BE2C (cell line): Measurements from ENCODE around the gene FEN1.

ENCODE experiments used
- DNase-seq: peaks from one replicate; pipeline ENCODE4 v3.0.0-alpha.2; 2020
- H3K27me3 ChIP-seq: fragments of 250-450 bp; sonication (Bioruptor Pico); 2 replicates; pipeline ENCODE4 v1.5.1; 2020; ENCODE audit warnings: mild to moderate bottlenecking
- H3K36me3 ChIP-seq: fragments of 250-450 bp; sonication (Bioruptor Pico); 2 replicates; pipeline ENCODE4 v1.5.1; 2020; ENCODE audit warnings: mild to moderate bottlenecking
- H3K4me1 ChIP-seq: fragments of 250-450 bp; sonication (Bioruptor Pico); 2 replicates; pipeline ENCODE4 v1.5.1; 2020
- H3K4me3 ChIP-seq: 2 replicates; pipeline ENCODE4 v1.5.1; 2011; ENCODE audit warnings: low read depth, low read length
- H3K9me3 ChIP-seq: fragments of 250-450 bp; sonication (Bioruptor Pico); 2 replicates; pipeline ENCODE4 v1.5.1; 2020
- TF ChIP-seq, protein P1 (sequence below): IDR thresholded peaks from 2 replicates; pipeline ENCODE4 v1.5.1; 2012; ENCODE audit warnings: mild to moderate bottlenecking, low read depth, low read length

FEN1 gene

DNA sequence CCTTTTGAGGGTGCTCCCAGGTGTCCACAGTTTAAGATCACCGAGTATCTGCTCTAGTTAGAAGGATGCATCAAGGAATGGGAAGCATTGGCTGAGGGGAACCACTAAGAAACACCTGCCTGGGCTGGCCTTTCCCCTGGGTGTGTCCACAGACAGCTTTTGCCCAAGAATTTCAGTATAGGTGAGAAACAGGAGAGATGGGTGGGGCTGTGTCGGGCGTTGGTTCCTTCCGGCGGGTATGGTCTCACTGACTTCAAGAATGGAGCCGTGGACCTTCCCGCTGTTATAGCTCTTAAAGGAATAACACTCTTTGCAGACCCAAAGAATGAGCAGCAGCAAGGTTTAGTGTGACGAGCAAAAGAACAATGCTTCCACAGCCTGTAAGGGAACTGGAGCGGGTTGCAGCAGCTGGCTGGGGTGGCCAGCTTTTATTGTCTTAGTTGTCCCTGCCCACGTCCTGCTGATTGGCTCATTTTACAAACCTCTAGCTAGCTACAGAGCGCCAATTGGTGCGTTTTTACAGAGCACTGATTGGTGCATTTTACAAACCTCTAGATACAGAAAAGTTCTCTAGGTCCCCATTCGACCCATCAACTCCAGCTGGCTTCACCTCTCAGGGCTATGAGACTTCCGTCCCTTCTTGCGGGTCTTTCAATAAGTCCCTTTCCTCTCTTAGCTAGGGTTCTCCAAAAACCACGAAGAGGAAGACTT is 21.7 kb downstream of the FEN1 start:
- TF ChIP-seq, protein P1, sequence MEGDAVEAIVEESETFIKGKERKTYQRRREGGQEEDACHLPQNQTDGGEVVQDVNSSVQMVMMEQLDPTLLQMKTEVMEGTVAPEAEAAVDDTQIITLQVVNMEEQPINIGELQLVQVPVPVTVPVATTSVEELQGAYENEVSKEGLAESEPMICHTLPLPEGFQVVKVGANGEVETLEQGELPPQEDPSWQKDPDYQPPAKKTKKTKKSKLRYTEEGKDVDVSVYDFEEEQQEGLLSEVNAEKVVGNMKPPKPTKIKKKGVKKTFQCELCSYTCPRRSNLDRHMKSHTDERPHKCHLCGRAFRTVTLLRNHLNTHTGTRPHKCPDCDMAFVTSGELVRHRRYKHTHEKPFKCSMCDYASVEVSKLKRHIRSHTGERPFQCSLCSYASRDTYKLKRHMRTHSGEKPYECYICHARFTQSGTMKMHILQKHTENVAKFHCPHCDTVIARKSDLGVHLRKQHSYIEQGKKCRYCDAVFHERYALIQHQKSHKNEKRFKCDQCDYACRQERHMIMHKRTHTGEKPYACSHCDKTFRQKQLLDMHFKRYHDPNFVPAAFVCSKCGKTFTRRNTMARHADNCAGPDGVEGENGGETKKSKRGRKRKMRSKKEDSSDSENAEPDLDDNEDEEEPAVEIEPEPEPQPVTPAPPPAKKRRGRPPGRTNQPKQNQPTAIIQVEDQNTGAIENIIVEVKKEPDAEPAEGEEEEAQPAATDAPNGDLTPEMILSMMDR: no peak
- Histone ChIP-seq H3K4me3 (peak overlapping the region; percentile 29; the same call in 1 of the 2 replicates), H3K27me3 (no peaks in the 10 kb centered on the region), H3K9me3 (no peaks in the 10 kb centered on the region), H3K36me3 (peaks cover 45% of the 10 kb centered on the region), H3K4me1 (no peaks in the 10 kb centered on the region)
- peak; percentile 30 for DNase-seq

DNA sequence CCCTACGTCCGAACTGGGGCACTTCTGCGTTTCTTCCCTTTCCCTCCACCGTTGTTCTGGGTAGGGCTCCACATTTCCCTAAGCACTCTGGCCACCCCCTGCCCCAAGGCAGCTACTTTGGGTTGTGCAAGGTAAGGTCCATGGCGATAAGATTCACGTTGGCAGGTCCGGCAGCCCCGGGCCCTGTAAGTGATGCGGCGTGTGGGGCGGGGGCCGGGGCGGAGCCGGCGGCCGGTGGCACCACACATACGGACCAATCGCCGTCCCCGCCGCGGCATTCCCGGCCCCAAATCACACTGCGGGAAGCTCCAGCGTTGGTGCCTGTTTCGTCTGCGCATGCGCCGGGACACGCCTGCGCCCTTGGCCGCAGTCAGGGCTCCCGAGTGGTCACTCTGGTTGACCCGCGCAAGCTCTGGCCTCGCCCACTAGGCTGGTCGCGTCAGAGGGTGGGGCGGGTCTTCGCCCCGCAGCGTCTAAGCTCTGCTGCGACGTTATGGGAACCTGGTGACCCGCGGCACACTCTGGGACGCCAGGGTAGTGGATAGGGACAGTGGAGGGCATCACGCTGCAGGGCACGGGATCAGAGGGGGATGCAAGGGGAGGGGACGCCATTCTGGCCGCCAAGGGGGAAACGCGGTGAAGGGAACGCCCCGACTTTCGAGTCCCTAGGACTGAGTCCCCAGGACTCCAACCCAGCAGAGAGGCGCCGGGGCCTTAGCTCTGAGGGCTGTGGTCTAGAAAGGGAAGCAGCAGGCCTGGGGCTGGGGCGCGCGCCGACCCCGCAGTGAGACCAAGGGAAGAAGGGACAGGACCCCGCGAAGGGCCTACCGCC is 22.5 kb downstream of the FEN1 start:
- Histone ChIP-seq H3K36me3 (peaks cover 37% of the 10 kb centered on the region), H3K4me1 (no peaks in the 10 kb centered on the region), H3K4me3 (peak overlapping the region; percentile 81), H3K27me3 (no peaks in the 10 kb centered on the region), H3K9me3 (no peaks in the 10 kb centered on the region)
- DNase-seq: peak; percentile 85
- TF ChIP-seq, protein P1: no peak

DNA sequence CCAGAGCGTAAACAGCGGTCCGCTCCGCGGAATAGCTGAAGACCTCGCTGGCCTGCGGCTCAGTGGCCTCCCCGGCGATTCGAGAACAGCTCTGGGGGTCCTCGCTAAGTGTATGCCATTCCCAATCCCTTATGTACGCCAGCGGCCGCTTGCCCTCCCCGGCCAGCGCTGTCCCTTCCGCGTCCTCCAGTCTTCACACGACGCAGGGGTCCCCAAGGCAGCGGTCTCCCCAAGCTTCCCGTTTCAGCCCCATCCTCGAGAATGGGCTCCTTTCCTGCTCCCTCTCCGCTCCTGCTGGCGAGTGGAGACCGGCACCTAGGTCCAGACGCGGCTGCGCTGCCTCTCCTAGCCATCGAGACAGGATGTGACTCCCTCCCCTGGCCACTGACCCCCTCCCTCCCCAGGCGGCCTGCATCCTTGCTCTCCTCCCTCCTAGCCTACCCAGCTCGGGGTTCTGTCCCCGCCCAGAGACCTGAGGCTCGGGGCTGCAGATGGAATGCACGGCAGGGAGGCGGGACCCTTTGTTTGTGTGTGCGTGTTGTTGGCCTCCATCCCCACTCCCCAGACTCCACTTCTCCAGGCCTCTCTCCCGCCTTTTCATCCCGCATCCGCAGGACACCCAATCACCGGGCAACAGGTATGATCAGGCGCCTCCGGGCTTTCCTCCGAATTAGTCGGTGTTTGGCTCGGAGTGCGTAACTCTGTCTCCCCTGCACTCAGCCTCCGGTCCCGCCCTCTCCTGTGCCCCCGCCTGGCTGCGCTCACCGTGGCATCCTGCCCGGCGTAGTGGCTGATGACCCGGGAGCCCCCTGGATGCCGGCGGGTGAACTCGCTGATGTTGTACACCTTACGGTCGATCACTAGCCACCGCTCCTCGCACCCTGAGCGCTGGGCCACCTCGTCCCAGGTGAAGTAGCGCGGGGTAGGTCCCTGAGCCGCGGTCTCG is 23.4 kb downstream of the FEN1 start:
- peak; percentile 58 for DNase-seq
- Histone ChIP-seq H3K36me3 (peaks cover 29% of the 10 kb centered on the region), H3K9me3 (no peaks in the 10 kb centered on the region), H3K4me1 (no peaks in the 10 kb centered on the region), H3K27me3 (no peaks in the 10 kb centered on the region), H3K4me3 (peak overlapping the region; percentile 81)
- TF ChIP-seq, protein P1: no peak

DNA sequence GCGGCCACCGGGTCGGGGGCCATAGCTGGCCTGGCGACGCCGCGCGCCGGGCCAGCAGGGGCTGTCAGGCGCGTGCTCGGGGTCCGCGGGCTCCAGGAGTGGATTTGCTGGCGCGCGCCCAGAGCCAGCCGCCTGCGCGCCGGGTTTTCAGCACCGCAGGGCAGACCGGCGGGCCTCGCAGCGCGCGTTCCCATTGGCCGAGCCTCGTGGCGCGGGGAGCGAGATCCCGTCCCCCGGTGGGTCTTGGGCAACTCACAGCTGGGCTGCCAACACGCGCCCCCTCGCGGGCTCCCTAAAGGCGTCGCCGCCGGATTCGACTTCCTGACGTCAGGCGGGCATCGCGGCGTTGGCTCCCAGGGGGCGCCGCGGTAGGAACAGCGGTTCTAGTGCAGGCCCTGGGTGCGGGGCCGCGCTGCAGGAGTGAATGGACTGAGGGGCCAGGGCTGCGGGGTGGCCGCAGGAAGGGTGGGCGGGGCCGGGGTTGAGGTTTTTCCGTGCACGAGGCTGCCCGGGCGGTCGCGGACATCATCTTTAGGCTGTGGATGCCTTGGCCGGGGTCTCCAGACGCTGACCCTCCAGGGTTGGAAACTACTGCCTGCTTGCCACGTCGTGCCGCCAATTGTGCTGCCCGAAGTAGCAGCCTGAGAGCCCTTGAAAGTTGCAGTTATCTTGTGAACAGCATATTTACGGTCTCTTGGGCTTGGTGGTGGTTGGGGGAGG is 24.2 kb downstream of the FEN1 start, which contains the start of gene FADS1:
Gene FADS1 (minus strand): TSS at position 268 of the 720 bp plus-strand sequence. CDS start 74 bp downstream, at position 194.
- TF ChIP-seq, protein P1: peak; percentile 46
- no peaks in the 10 kb centered on the region for H3K4me1 ChIP-seq
- H3K36me3 ChIP-seq: peaks cover 21% of the 10 kb centered on the region
- DNase-seq: peak; percentile 96
- H3K27me3 ChIP-seq: no peaks in the 10 kb centered on the region
- no peaks in the 10 kb centered on the region for H3K9me3 ChIP-seq
- peak within 1 kb of the TSS; percentile 81 for H3K4me3 ChIP-seq

DNA sequence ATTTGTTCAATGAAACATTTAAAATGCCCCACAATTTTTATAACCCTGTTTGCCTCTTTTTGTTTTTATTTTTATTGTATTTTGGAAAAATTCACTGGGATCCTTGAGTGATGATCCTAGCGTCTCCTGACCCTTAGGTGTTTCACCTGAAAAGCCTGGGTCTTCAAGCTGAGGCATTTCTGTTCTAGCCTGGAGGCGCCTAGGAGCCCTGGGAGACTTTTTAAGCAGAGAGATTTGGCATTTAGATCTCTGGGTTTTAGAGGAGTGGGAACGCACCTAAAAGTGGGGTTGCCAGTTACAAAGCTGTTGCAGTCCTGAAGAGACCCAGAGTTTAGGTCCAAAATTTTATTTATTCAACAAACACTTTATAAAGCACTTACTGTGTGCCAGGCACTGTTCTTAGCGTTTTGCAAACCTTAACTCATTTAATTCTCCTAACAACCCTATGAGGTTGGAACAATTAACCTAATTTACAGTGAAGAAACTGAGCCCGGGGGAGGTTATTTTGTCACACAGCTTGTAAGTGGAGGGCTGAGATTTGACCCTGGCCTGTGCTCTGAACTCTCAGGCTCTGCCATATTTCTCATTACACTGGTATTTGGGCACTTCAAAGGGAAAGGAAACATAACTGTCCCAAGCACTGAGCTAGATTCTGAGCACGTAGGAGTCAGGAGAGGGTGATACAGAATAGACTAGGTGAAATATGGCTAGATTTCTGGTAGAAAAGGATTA is 24.9 kb downstream of the FEN1 start:
- no peaks in the 10 kb centered on the region for H3K27me3 ChIP-seq
- TF ChIP-seq, protein P1: no peak

More for the DNA sequence above, 24.9 kb downstream of the FEN1 start:
- H3K9me3 ChIP-seq: no peaks in the 10 kb centered on the region
- peak overlapping the region; percentile 55 for H3K4me3 ChIP-seq
- no peak for DNase-seq
- H3K36me3 ChIP-seq: peaks cover 14% of the 10 kb centered on the region
- no peaks in the 10 kb centered on the region for H3K4me1 ChIP-seq
